IMR-90 (cell line): ENCODE data around the gene LPCAT2. TPM values are rescaled to one million over a fixed set of nuclear protein-coding genes. Genes with fewer than 3 reads are reported as not detected.

Experiments used
- ATAC-seq: fragments of 200-7000 bp; cut with Tn5 transposase; 2 replicates; pipeline ENCODE4 v1.9.1; 2020; ENCODE audit warnings: low read depth, mild to moderate bottlenecking, moderate library complexity
- BruUV-seq: library from RNA; stranded (reverse); fragments of 400-500 nt; replicated peaks from 2 replicates; lab custom pipeline; 2021; lab: Mats Ljungman, UMichigan
- CTCF ChIA-PET: fragments of 300-600 bp; formaldehyde crosslinking; extraction: SDS; loops from one replicate; lab custom pipeline; 2021; ENCODE audit warnings: antibody characterized with exemption; lab: Yijun Ruan, JAX
- POLR2A ChIA-PET: fragments of 300-600 bp; sonication (Branson Sonifier 250); formaldehyde crosslinking; loops from one replicate; lab custom pipeline; 2022; ENCODE audit warnings: antibody characterized with exemption; ENCODE audit not compliant: unreplicated experiment; lab: Charles Lee
- DNase-seq: peaks from one replicate; pipeline ENCODE4 v3.0.0; 2013
- H2AFZ ChIP-seq: replicated peaks from 2 replicates; pipeline ENCODE3; 2013; ENCODE audit warnings: low read length, mild to moderate bottlenecking; ENCODE audit not compliant: poor library complexity
- H2AK5ac ChIP-seq: 2 replicates; pipeline ENCODE4 v1.6.1; 2013; ENCODE audit warnings: low read depth, low read length, inconsistent platforms
- H2AK9ac ChIP-seq: replicated peaks from 2 replicates; pipeline ENCODE3; 2013; ENCODE audit warnings: mild to moderate bottlenecking, low read depth, low read length, moderate library complexity; ENCODE audit not compliant: poor library complexity
- H2BK120ac ChIP-seq: 2 replicates; pipeline ENCODE4 v1.6.1; 2013; ENCODE audit warnings: low read depth, low read length, inconsistent platforms
- H2BK15ac ChIP-seq: 3 replicates; pipeline ENCODE4 v1.6.1; 2013; ENCODE audit warnings: low read depth, low read length, inconsistent platforms
- H2BK20ac ChIP-seq: 2 replicates; pipeline ENCODE4 v1.6.1; 2013; ENCODE audit warnings: low read depth, mild to moderate bottlenecking, inconsistent platforms, low read length, moderate library complexity
- H2BK5ac ChIP-seq: 2 replicates; pipeline ENCODE4 v1.6.1; 2013; ENCODE audit warnings: mild to moderate bottlenecking, low read depth, low read length, inconsistent platforms; ENCODE audit not compliant: poor library complexity, severe bottlenecking
- H3K14ac ChIP-seq: replicated peaks from 2 replicates; pipeline ENCODE4 v1.6.1; 2013; ENCODE audit warnings: low read depth, low read length, inconsistent platforms
- H3K18ac ChIP-seq: 2 replicates; pipeline ENCODE4 v1.6.1; 2013; ENCODE audit warnings: low read depth, low read length, control low read depth
- H3K23ac ChIP-seq: 2 replicates; pipeline ENCODE4 v1.6.1; 2013; ENCODE audit warnings: low read depth, low read length, inconsistent platforms
- H3K27ac ChIP-seq: 2 replicates; pipeline ENCODE4 v1.5.1; 2013; ENCODE audit warnings: mild to moderate bottlenecking, control low read depth, low read length; ENCODE audit not compliant: insufficient read depth
- H3K27me3 ChIP-seq: 2 replicates; pipeline ENCODE4 v1.6.1; 2013; ENCODE audit warnings: low read length; ENCODE audit not compliant: control insufficient read depth, insufficient read depth
- H3K36me3 ChIP-seq: 2 replicates; pipeline ENCODE4 v1.6.1; 2013; ENCODE audit warnings: low read length, mixed read lengths; ENCODE audit not compliant: control insufficient read depth, insufficient read depth
- H3K4ac ChIP-seq: 2 replicates; pipeline ENCODE4 v1.6.1; 2013; ENCODE audit warnings: low read depth, low read length, inconsistent platforms
- H3K4me1 ChIP-seq: 2 replicates; pipeline ENCODE4 v1.6.1; 2013; ENCODE audit warnings: low read length, mixed read lengths; ENCODE audit not compliant: control insufficient read depth, insufficient read depth
- H3K4me2 ChIP-seq: 2 replicates; pipeline ENCODE4 v1.6.1; 2013; ENCODE audit warnings: low read depth, mild to moderate bottlenecking, control low read depth, low read length, moderate library complexity
- H3K4me3 ChIP-seq: 2 replicates; pipeline ENCODE4 v1.5.1; 2013; ENCODE audit warnings: low read depth, mild to moderate bottlenecking, control low read depth, low read length, moderate library complexity; ENCODE audit not compliant: insufficient read depth
- H3K56ac ChIP-seq: 2 replicates; pipeline ENCODE4 v1.6.1; 2013; ENCODE audit warnings: low read length, inconsistent platforms; ENCODE audit not compliant: insufficient read depth; ENCODE audit errors: extremely low read depth
- H3K79me1 ChIP-seq, 2 experiments: 2 replicates each; pipeline ENCODE4 v1.6.1; 2013; ENCODE audit warnings: low read length in 2 of 2, inconsistent platforms in 1 of 2, low read depth in 1 of 2
- H3K9ac ChIP-seq: 2 replicates; pipeline ENCODE4 v1.6.1; 2013; ENCODE audit warnings: low read depth, low read length, control low read depth
- H3K9me1 ChIP-seq: 2 replicates; pipeline ENCODE4 v1.6.1; 2013; ENCODE audit warnings: low read length, inconsistent platforms; ENCODE audit not compliant: insufficient read depth
- H3K9me3 ChIP-seq: 2 replicates; pipeline ENCODE4 v1.6.1; 2013; ENCODE audit warnings: low read length; ENCODE audit not compliant: control insufficient read depth, insufficient read depth
- H4K20me1 ChIP-seq: 2 replicates; pipeline ENCODE4 v1.6.1; 2013; ENCODE audit warnings: low read length, inconsistent platforms; ENCODE audit not compliant: insufficient read depth
- H4K5ac ChIP-seq: 2 replicates; pipeline ENCODE4 v1.6.1; 2013; ENCODE audit warnings: mild to moderate bottlenecking, low read depth, low read length, control low read depth
- H4K8ac ChIP-seq, 2 experiments: 2 replicates each; pipeline ENCODE4 v1.6.1; 2013; ENCODE audit warnings: low read depth in 2 of 2, low read length in 2 of 2, control low read depth in 1 of 2, inconsistent platforms in 1 of 2
- H4K91ac ChIP-seq: 2 replicates; pipeline ENCODE4 v1.6.1; 2013; ENCODE audit warnings: low read depth, low read length, inconsistent platforms; ENCODE audit not compliant: insufficient read depth
- CTCF ChIP-seq: conservative IDR thresholded peaks from 2 replicates; pipeline ENCODE4 v1.5.1; 2012; ENCODE audit warnings: mild to moderate bottlenecking, low read depth, low read length, improper control_type of control experiment
- MAFK ChIP-seq: IDR thresholded peaks from 2 replicates; pipeline ENCODE4 v1.6.1; 2012; ENCODE audit warnings: low read depth, low read length, improper control_type of control experiment
- MAZ ChIP-seq: IDR thresholded peaks from 2 replicates; pipeline ENCODE4 v1.6.1; 2012; ENCODE audit warnings: low read depth, mild to moderate bottlenecking, low read length, improper control_type of control experiment, moderate library complexity, borderline replicate concordance
- MXI1 ChIP-seq: IDR thresholded peaks from 2 replicates; pipeline ENCODE4 v1.6.1; 2012; ENCODE audit warnings: low read depth, mild to moderate bottlenecking, low read length, moderate library complexity, borderline replicate concordance
- RAD21 ChIP-seq: IDR thresholded peaks from 2 replicates; pipeline ENCODE4 v1.6.1; 2012; ENCODE audit warnings: low read length, improper control_type of control experiment
- RFX5 ChIP-seq: IDR thresholded peaks from 2 replicates; pipeline ENCODE4 v1.8.0; 2012; ENCODE audit warnings: low read depth, mild to moderate bottlenecking, low read length, moderate library complexity
- WGBS, 2 experiments: methylation state at CpG; one replicate each; pipeline versions ENCODE4 v1.1.5 to v1.1.7; 2013; ENCODE audit warnings: missing lambda C conversion rate in 2 of 2; ENCODE audit not compliant: insufficient read length in 1 of 2; ENCODE audit errors: extremely low coverage in 2 of 2; 5-methylcytosine and 5-hydroxymethylcytosine counted together
- dilution Hi-C: fragments of 300-500 bp; cut with HindIII; formaldehyde crosslinking; loops from one replicate; pipeline ENCODE4 v1.14.3; 2018; ENCODE audit warnings: low sequenced_read_pairs; ENCODE audit not compliant: unreplicated experiment
- in situ Hi-C: fragments of 300-500 bp; cut with MboI; formaldehyde crosslinking; loops from 3 replicates; pipeline ENCODE4 v1.14.3; 2019; ENCODE audit warnings: low sequenced_read_pairs, inconsistent platforms, mixed read lengths
- intact Hi-C: fragments of 100-400 bp; cut with micrococcal nuclease; formaldehyde crosslinking; loops from 2 replicates; pipeline ENCODE4 v1.10.0; 2022
- polyA plus RNA-seq, 3 experiments: library from polyadenylated mRNA; depleted of rRNA; stranded (reverse); fragments of >200 nt; gene quantifications; 2 replicates each; pipeline ENCODE4 v1.2.3, GENCODE V29; 2012; ENCODE audit warnings: low replicate concordance in 1 of 3
- total RNA-seq: library from RNA; depleted of rRNA; stranded (reverse); fragments of >200 nt; gene quantifications from 2 replicates; pipeline ENCODE4 v1.2.3, GENCODE V29; 2012
- TF ChIP-seq, protein P1 (sequence below): fragments of 150-350 bp; IDR thresholded peaks from 2 replicates; pipeline ENCODE4 v1.6.1; 2017; ENCODE audit warnings: mild to moderate bottlenecking, antibody characterized with exemption, low read length, low read depth

The LPCAT2 gene
- total and polyA plus RNA-seq, 2 of the 4 experiments (the other 2 are of a cell fraction) = 8.6 to 8.7 TPM

- in situ Hi-C loops (no loop called here), intact Hi-C loops (no loop called here), dilution Hi-C loops (no loop called here)
- H3K9me1 ChIP-seq = no peaks in the 10 kb centered on the region
- H2BK15ac ChIP-seq = no peak overlapping the region
- ATAC-seq (no peak), DNase-seq (no peak)
- no peak overlapping the region for H2AFZ ChIP-seq
- no peak overlapping the region for H2BK20ac ChIP-seq
- no peaks in the 10 kb centered on the region; the same call in 1 of the 2 replicates for H3K27me3 ChIP-seq
- no peak overlapping the region for H3K9ac ChIP-seq
- no TSS peak for BruUV-seq
- no peaks in the 10 kb centered on the region for H3K9me3 ChIP-seq
- ChIA-PET CTCF (no interaction called here), POLR2A (no interaction called here)
- H3K14ac ChIP-seq = no peak overlapping the region
- no peak overlapping the region for H2BK120ac ChIP-seq
- no peak overlapping the region for H4K91ac ChIP-seq
- no peak overlapping the region for H3K18ac ChIP-seq
- no peak overlapping the region for H4K5ac ChIP-seq
- H3K4ac ChIP-seq = no peak overlapping the region
- no peaks in the 10 kb centered on the region for H4K20me1 ChIP-seq
- no peak overlapping the region for H3K56ac ChIP-seq
- no peaks in the 10 kb centered on the region for H3K79me1 ChIP-seq
- no peaks in the 10 kb centered on the region for H3K4me1 ChIP-seq
- H2AK5ac ChIP-seq = no peak overlapping the region
- no peak overlapping the region for H2AK9ac ChIP-seq
- no peak overlapping the region for H3K4me3 ChIP-seq
- TF ChIP-seq MAFK = no peak
- no peak for TF ChIP-seq MXI1
- TF ChIP-seq RFX5 = no peak
- TF ChIP-seq, protein P1, sequence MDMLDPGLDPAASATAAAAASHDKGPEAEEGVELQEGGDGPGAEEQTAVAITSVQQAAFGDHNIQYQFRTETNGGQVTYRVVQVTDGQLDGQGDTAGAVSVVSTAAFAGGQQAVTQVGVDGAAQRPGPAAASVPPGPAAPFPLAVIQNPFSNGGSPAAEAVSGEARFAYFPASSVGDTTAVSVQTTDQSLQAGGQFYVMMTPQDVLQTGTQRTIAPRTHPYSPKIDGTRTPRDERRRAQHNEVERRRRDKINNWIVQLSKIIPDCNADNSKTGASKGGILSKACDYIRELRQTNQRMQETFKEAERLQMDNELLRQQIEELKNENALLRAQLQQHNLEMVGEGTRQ = no peak
- TF ChIP-seq CTCF = no peak
- no peak for TF ChIP-seq MAZ
- TF ChIP-seq RAD21 = no peak
- H3K23ac ChIP-seq = no peak overlapping the region
- no peak overlapping the region for H3K27ac ChIP-seq
- WGBS, 2 experiments = no CpG with 5 or more reads among the region's 2 CpGs
- H3K4me2 ChIP-seq = no peak overlapping the region
- H4K8ac ChIP-seq = no peak overlapping the region
- H2BK5ac ChIP-seq = no peak overlapping the region
- H3K36me3 ChIP-seq = no peaks in the 10 kb centered on the region
Measured at GRCh38 chr16:55585631-55586030, 76.8 kb downstream of the LPCAT2 start.
